GM18909 (cell line): ENCODE results near the gene SELENON.

Source experiments
- ATAC-seq: cut with Tn5 transposase; IDR thresholded peaks from one replicate; pipeline ENCODE4 v1.9.1; 2021; ENCODE audit warnings: mild to moderate bottlenecking; ENCODE audit not compliant: unreplicated experiment, poor library complexity

The SELENON gene, protein sequence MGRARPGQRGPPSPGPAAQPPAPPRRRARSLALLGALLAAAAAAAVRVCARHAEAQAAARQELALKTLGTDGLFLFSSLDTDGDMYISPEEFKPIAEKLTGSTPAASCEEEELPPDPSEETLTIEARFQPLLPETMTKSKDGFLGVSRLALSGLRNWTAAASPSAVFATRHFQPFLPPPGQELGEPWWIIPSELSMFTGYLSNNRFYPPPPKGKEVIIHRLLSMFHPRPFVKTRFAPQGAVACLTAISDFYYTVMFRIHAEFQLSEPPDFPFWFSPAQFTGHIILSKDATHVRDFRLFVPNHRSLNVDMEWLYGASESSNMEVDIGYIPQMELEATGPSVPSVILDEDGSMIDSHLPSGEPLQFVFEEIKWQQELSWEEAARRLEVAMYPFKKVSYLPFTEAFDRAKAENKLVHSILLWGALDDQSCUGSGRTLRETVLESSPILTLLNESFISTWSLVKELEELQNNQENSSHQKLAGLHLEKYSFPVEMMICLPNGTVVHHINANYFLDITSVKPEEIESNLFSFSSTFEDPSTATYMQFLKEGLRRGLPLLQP

DNA sequence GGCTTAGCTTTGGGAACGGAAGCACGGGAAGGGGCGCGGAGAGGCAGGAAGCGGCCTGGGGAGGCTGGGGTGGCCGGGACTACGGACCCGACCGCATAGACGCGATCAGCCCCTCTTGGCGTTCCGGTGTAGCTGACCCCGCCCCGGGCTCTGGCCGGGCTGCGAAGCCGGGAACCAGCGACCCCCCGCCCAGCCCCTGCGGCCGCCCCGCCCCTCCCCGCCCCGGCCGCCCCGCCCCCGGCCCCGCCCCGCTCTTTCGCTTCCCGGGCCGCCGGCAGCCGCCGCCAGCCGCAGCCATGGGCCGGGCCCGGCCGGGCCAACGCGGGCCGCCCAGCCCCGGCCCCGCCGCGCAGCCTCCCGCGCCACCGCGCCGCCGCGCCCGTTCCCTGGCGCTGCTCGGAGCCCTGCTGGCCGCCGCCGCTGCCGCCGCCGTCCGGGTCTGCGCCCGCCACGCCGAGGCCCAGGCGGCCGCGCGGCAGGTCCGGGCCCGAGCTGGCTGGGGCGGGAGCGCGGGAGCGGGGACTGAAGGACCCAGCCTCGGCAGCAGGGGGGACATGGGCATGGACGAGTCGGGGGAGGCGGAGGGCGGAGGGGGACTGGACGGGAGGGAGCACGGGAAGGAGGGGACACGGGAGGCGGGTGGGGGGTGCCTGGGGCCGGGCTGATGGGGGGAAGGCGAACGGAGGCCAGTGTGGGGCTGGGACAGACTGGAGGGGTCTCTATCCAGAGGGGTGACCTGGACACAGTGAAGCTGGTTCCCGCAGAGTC, at the start of gene SELENON:
Gene SELENON (plus strand): TSS at position 259 of the 768 bp plus-strand sequence. CDS start 38 bp downstream, at position 297.
- no peak for ATAC-seq

DNA sequence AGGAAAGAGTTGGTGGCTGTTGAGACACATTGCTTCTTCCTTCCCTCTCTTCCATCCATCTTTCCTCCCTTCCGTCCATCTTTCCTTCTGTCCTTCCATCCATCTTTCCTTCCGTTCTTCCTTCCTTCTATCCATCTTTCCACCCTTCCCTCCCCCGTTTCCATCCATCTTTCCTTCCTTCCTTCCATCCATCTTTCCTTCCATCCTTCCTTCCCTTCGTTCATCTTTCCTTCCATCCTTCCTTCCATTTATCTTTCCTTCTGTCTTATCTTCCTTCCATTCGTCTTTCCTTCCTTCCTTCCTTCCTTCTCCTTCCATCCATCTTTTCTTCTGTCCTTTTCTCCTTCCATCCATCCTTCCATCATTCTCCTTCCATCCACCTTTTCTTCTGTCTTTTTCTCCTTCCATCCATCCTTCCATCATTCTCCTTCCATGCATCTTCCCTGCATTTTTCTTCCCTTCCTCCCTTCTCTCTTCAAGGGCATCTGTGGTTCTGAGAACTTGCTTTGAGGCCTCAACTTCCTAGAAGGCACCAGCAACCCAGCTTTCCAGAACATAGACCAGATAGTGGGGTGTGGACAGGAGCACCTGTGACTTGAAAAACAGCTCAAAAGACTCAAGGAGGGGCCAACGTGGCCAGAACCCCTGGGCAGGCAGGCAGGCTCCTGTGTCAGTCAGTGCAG, 48.9 kb upstream of the SELENON start:
- ATAC-seq, result no peak

DNA sequence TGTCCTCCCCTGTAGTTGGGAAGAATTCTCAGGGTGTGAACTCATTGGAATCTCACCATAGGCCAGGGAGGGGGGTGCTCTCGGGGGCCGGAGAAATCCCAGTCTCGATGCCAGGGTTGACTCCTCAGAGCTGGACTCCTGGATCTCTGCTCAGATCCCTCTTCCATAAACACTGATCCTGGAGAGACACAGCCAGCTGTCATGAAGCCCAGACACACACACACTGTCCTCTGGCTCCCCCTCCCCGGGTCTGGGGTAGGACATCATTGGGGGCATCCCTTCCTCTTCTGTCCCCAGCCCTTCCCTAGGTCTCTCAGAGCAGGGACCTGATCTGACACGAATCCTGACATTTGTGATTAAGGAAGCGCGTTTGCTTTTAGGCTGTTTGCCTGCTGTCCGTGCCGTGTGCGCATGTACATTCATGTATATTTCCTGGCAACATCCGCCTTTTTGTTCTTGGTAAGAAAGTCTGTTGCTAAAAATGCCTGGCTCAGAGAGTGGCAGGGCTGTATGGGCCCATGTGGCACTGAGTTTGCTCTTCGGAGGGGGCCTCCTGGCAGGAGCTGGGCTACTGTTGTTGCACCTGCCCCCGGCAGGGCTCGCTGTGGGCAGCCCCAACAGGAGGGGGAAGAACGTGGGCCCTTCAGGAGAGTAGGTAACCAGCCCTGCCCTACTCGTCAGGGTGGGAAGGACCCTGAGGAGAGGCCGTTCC, 45.4 kb upstream of the SELENON start:
- no peak for ATAC-seq

GRCh38 chr1:25755475-25756125, 44.4 kb upstream of the SELENON start:
- no peak for ATAC-seq

- no peak for ATAC-seq
Measured at GRCh38 chr1:25756215-25756614, 43.8 kb upstream of the SELENON start.

GRCh38 chr1:25757151-25757845, 42.7 kb upstream of the SELENON start:
- no peak for ATAC-seq

DNA sequence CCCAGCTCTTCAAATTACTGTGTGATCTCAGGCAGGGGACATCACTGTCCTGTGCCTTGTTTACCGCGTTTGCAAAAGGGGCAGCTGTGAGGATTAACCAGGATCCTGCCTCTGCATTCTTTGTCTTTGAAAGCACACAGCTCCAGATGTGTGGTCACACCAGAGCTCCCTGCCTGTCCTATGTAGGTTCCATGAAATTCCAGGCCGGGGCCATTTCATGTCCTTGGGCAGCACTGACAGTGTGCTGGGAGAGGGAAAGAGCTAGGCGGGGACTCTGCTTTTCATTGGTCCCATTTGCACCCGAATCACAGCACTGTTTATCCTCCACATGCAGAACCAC, 42.2 kb upstream of the SELENON start:
- no peak for ATAC-seq

- no peak for ATAC-seq
Measured at GRCh38 chr1:25758466-25759070, 41.4 kb upstream of the SELENON start.

DNA sequence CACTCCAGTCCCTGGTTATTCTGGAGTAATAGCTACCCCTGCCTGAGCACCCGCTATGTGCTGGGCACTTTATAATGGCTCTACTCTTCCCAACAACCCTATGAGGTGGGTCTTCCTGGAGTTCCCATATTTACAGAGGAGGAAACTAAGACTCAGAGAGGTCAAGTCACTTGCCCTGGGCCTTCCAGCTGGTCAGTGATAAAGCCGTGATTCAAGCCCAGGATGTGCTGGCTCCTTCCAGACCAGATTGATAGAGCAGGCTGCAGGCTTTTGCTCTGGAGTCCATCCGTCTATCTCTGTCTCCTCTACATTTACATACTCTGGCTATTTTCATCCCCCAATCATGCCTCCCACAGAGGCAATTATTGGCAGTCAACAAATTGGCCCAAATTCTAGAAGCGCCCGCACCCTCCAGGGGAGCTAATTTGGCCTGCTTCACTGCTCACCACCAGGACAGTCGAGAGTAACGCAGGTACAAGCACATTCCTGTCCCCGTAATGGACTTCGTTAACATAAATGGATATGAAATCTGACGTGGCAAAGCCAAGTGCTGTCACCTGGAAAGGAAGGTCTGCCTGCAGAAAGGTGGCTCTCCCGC, 39.8 kb upstream of the SELENON start:
- no peak for ATAC-seq

DNA sequence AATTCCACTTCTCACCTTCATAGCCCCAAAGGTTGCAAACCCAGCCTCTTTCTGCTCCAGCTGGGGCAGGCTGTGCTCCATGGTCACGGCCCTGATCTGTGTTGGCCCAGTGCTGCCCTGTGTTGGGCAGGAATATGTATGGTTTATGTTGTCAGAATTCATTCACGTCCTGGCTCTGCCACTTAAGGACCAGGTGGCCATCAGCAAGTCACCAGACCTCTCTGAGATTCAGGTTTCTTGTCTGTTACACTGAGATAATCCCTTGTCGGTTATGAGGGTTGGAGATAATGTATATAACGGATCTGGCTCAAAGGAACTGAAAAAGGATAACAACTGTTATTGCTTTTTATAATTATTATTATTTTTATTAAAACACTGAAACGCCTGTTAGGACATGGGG, 39.1 kb upstream of the SELENON start:
- ATAC-seq, result no peak

DNA sequence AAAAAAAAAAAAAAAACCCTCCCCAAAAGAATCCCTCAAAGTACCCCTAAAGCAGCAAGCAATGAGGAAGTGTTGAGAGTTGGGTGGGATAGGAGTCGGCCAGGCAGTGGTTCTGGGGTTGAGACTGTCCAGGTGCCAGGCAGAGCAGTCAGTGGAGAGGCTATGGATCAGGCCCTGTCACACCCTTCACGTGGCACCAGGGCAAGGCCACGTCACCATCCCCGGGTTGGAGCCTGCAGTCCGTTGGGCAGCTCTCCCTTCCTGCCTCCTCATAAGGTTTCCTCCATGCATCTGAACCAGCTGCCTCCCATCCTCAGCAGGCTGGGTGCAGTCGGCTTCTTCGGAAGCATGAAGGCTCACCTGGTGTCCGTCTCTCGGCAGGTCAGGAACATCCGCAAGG, 36.5 kb upstream of the SELENON start:
- no peak for ATAC-seq

DNA sequence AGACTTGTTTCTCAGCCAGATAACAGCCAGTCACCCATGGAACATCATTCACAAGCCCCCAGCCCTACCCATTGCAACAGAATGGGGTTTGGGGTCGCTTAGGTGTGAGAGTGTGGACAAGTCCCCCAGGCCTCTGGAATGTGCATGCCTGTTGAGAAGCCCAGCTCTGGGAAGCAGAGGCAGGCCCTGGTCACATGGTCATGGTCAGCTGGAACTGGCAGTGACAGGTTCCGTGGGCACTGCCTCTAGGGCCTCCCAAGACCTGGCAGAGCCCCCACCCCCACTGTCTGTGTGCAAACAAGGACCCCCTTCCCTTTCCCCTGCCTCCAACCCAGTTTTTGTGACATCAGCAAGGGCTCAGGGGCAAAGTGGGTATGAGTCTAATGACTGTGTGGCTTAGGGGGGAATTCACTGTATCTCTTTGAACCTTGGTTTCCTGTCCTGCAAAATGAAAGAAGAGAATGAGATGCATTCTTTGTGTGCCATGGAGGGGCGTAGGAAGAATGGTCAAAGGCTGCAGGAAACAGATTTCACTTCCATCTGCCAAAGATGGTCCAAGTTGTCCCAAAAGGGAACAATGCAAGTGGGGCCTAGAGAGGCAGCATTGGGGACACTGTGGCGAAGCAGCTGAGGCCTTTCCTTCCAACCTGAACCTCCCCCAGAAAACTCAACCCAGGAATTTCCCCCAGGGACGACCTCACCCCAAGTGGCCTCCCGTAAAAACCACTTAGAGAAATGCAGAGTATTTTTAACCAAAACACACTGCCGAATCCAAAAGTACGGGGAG, 34.7 kb upstream of the SELENON start:
- no peak for ATAC-seq

GRCh38 chr1:25765923-25766589, 33.9 kb upstream of the SELENON start:
- ATAC-seq, result no peak

GRCh38 chr1:25766721-25767436, 33.1 kb upstream of the SELENON start:
- ATAC-seq, result no peak

DNA sequence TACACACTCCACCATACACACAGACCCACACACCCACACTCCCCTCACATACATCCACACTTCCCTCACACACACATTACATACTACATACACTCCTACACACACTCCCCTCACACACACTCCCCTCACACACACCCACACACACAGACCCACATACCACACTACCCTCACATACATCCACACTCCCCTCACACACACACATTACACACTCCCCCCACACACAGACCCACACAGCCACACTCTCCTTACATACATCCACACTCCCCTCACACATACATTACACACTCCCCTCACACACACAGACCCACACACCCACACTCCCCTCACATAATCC, 32.6 kb upstream of the SELENON start:
- ATAC-seq, result no peak

GRCh38 chr1:25768999-25769398, 31.0 kb upstream of the SELENON start:
- no peak for ATAC-seq
